CD8-positive, alpha-beta memory T cell (primary cell): Measurements from ENCODE around the gene SULF2. TPM values are rescaled to one million over a fixed set of nuclear protein-coding genes. Genes with fewer than 3 reads are reported as not detected.

Source experiments
- CTCF ChIA-PET: fragments of 350-600 bp; sonication (Branson Sonifier 250); formaldehyde crosslinking; loops from one replicate; lab custom pipeline; 2021; ENCODE audit warnings: antibody characterized with exemption; lab: Charles Lee
- POLR2A ChIA-PET: fragments of 350-600 bp; sonication (Branson Sonifier 250); formaldehyde crosslinking; loops from one replicate; lab custom pipeline; 2021; ENCODE audit warnings: antibody characterized with exemption; lab: Charles Lee
- DNase-seq, 5 donors: peaks; one replicate each; pipeline versions ENCODE4 v3.0.0 to v3.0.0-alpha.2; 2020 to 2022; ENCODE audit warnings: mixed read lengths in 1 of 5
- H3K27ac ChIP-seq: one replicate; pipeline ENCODE4 v1.7.0; 2013; ENCODE audit warnings: low read depth, mild to moderate bottlenecking, low read length, moderate library complexity
- H3K27me3 ChIP-seq: 2 replicates; pipeline ENCODE4 v1.7.0; 2013; ENCODE audit warnings: low read length, mild to moderate bottlenecking; ENCODE audit not compliant: insufficient read depth, poor library complexity, severe bottlenecking
- H3K36me3 ChIP-seq: 2 replicates; pipeline ENCODE4 v1.7.0; 2013; ENCODE audit warnings: mild to moderate bottlenecking, low read length, moderate library complexity; ENCODE audit not compliant: insufficient read depth
- H3K4me1 ChIP-seq: 2 replicates; pipeline ENCODE4 v1.7.0; 2013; ENCODE audit warnings: mild to moderate bottlenecking, low read length, moderate library complexity; ENCODE audit not compliant: insufficient read depth
- H3K4me3 ChIP-seq: 2 replicates; pipeline ENCODE4 v1.7.0; 2013; ENCODE audit warnings: mild to moderate bottlenecking, low read length
- H3K9me3 ChIP-seq: 2 replicates; pipeline ENCODE4 v1.7.0; 2013; ENCODE audit warnings: mild to moderate bottlenecking, low read length
- H3K27ac Mint-ChIP-seq, 8 donors: one replicate each; pipeline ENCODE4 v1.8.0; 2020 to 2021; ENCODE audit warnings: mixed read lengths in 8 of 8, mild to moderate bottlenecking in 6 of 8, inconsistent platforms in 3 of 8, moderate library complexity in 3 of 8
- H3K27me3 Mint-ChIP-seq, 2 donors: one replicate each; pipeline ENCODE4 v1.8.0; 2020 to 2021; ENCODE audit warnings: mixed read lengths in 2 of 2, mild to moderate bottlenecking in 1 of 2, moderate library complexity in 1 of 2
- H3K36me3 Mint-ChIP-seq, 3 donors: one replicate each; pipeline ENCODE4 v1.8.0; 2020 to 2021; ENCODE audit warnings: mixed read lengths in 3 of 3, inconsistent platforms in 1 of 3, mild to moderate bottlenecking in 1 of 3
- H3K4me1 Mint-ChIP-seq, 3 donors: one replicate each; pipeline ENCODE4 v1.8.0; 2020 to 2021; ENCODE audit warnings: mixed read lengths in 3 of 3, inconsistent platforms in 1 of 3, mild to moderate bottlenecking in 1 of 3
- H3K4me3 Mint-ChIP-seq, 7 donors: one replicate each; pipeline ENCODE4 v1.8.0; 2020 to 2021; ENCODE audit warnings: mixed read lengths in 7 of 7, mild to moderate bottlenecking in 6 of 7, moderate library complexity in 4 of 7, inconsistent platforms in 2 of 7
- H3K9me3 Mint-ChIP-seq, 5 donors: one replicate each; pipeline ENCODE4 v1.8.0; 2020 to 2022; ENCODE audit warnings: mixed read lengths in 5 of 5, mild to moderate bottlenecking in 3 of 5, moderate library complexity in 2 of 5, inconsistent platforms in 1 of 5
- polyA plus RNA-seq: library from polyadenylated mRNA; unstranded; fragments of 300-500 nt; fragmentation: Illumina TruSeq; gene quantifications from one replicate; pipeline ENCODE4 v1.2.3, GENCODE V29; 2021
- total RNA-seq, 2 experiments: library from RNA; stranded (reverse); gene quantifications; one replicate each; pipeline ENCODE4 v1.2.3, GENCODE V29; 2021

The SULF2 gene
- total and polyA plus RNA-seq, 3 experiments from 2014 or later, result 0.28 to 1.4 (median 1.1) TPM

- no peaks in the 10 kb centered on the region for H3K4me1 ChIP-seq
- Mint-ChIP-seq H3K4me1 (peaks cover 6 to 24% (median 20%) of the 10 kb centered on the region in 3 donors), H3K9me3 (no peaks in the 10 kb centered on the region), H3K36me3 (no peaks in the 10 kb centered on the region), H3K27ac (peak overlapping the region in 1 of 8 donors; percentile 29), H3K4me3 (peak overlapping the region in 6 of 7 donors; percentile 43 to 82 (median 63)), H3K27me3 (peaks cover 44 to 75% of the 10 kb centered on the region in 2 donors)
- no peak for DNase-seq
- ChIA-PET CTCF (no interaction called here), POLR2A (no interaction called here)
- H3K27ac ChIP-seq, result no peak overlapping the region
- H3K27me3 ChIP-seq, result peaks cover 10% of the 10 kb centered on the region
- H3K9me3 ChIP-seq, result no peaks in the 10 kb centered on the region
- no peak overlapping the region for H3K4me3 ChIP-seq
- H3K36me3 ChIP-seq, result no peaks in the 10 kb centered on the region
Measured at GRCh38 chr20:47785854-47786764, 828 bp upstream of the SULF2 start.

- Histone ChIP-seq H3K27me3 (peaks cover 6% of the 10 kb centered on the region), H3K4me3 (no peak overlapping the region), H3K36me3 (no peaks in the 10 kb centered on the region), H3K27ac (no peak overlapping the region), H3K9me3 (no peaks in the 10 kb centered on the region), H3K4me1 (no peaks in the 10 kb centered on the region)
- H3K4me1 Mint-ChIP-seq, result peaks cover 6 to 24% (median 20%) of the 10 kb centered on the region in 3 donors
- CTCF ChIA-PET, result no interaction called here
- H3K9me3 Mint-ChIP-seq, result no peaks in the 10 kb centered on the region
- DNase-seq, result no peak
- no peak overlapping the region for H3K4me3 Mint-ChIP-seq
- H3K36me3 Mint-ChIP-seq, result no peaks in the 10 kb centered on the region
- POLR2A ChIA-PET, result no interaction called here
- no peak overlapping the region for H3K27ac Mint-ChIP-seq
- H3K27me3 Mint-ChIP-seq, result peaks cover 45 to 61% of the 10 kb centered on the region in 2 donors
Measured at GRCh38 chr20:47784599-47785310, 526 bp downstream of the SULF2 start.

GRCh38 chr20:47783828-47784598, 1.3 kb downstream of the SULF2 start:
- peaks cover 6% of the 10 kb centered on the region for H3K27me3 ChIP-seq
- H3K4me3 ChIP-seq, result no peak overlapping the region
- Mint-ChIP-seq H3K4me1 (peaks cover 6 to 24% (median 20%) of the 10 kb centered on the region in 3 donors), H3K27me3 (peaks cover 42 to 61% of the 10 kb centered on the region in 2 donors), H3K9me3 (no peaks in the 10 kb centered on the region), H3K27ac (no peak overlapping the region), H3K4me3 (peak overlapping the region in 4 of 7 donors; percentile 29 to 65 (median 46)), H3K36me3 (no peaks in the 10 kb centered on the region)
- no peaks in the 10 kb centered on the region for H3K9me3 ChIP-seq
- no peaks in the 10 kb centered on the region for H3K36me3 ChIP-seq
- ChIA-PET POLR2A (no interaction called here), CTCF (no interaction called here)
- DNase-seq, result no peak
- H3K27ac ChIP-seq, result no peak overlapping the region
- H3K4me1 ChIP-seq, result no peaks in the 10 kb centered on the region

GRCh38 chr20:47782920-47783552, 2.2 kb downstream of the SULF2 start:
- POLR2A ChIA-PET, result no interaction called here
- H3K27ac Mint-ChIP-seq, result no peak overlapping the region

GRCh38 chr20:47782076-47782475, 3.2 kb downstream of the SULF2 start:
- POLR2A ChIA-PET, result no interaction called here
- no peaks in the 10 kb centered on the region for H3K36me3 ChIP-seq
- no peak overlapping the region for H3K27ac ChIP-seq
- Mint-ChIP-seq H3K27ac (no peak overlapping the region), H3K27me3 (peaks cover 32 to 46% of the 10 kb centered on the region in 2 donors), H3K4me1 (peaks cover 6 to 24% (median 19%) of the 10 kb centered on the region in 3 donors), H3K4me3 (no peak overlapping the region), H3K9me3 (peaks cover 0 to 3% (median 0%) of the 10 kb centered on the region in 5 donors), H3K36me3 (no peaks in the 10 kb centered on the region)
- CTCF ChIA-PET, result no interaction called here
- H3K27me3 ChIP-seq, result peaks cover 6% of the 10 kb centered on the region
- H3K4me3 ChIP-seq, result no peak overlapping the region
- DNase-seq, result no peak
- no peaks in the 10 kb centered on the region for H3K9me3 ChIP-seq
- no peaks in the 10 kb centered on the region for H3K4me1 ChIP-seq

More at GRCh38 chr20:47782920-47783552, 2.2 kb downstream of the SULF2 start:
- H3K4me3 ChIP-seq, result no peak overlapping the region
- no peaks in the 10 kb centered on the region for H3K36me3 ChIP-seq
- Mint-ChIP-seq H3K4me3 (no peak overlapping the region), H3K9me3 (no peaks in the 10 kb centered on the region), H3K36me3 (no peaks in the 10 kb centered on the region), H3K4me1 (peaks cover 6 to 24% (median 20%) of the 10 kb centered on the region in 3 donors), H3K27me3 (peaks cover 40 to 53% of the 10 kb centered on the region in 2 donors)
- CTCF ChIA-PET, result no interaction called here
- peaks cover 6% of the 10 kb centered on the region for H3K27me3 ChIP-seq
- no peaks in the 10 kb centered on the region for H3K9me3 ChIP-seq
- no peaks in the 10 kb centered on the region for H3K4me1 ChIP-seq
- no peak overlapping the region for H3K27ac ChIP-seq
- DNase-seq, result no peak

GRCh38 chr20:47781632-47782031, 3.6 kb downstream of the SULF2 start:
- peaks cover 3% of the 10 kb centered on the region for H3K27me3 ChIP-seq
- ChIA-PET CTCF (no interaction called here), POLR2A (no interaction called here)
- DNase-seq, result no peak
- H3K27ac Mint-ChIP-seq, result no peak overlapping the region
- no peaks in the 10 kb centered on the region for H3K9me3 ChIP-seq
- peaks cover 0 to 3% (median 0%) of the 10 kb centered on the region in 5 donors for H3K9me3 Mint-ChIP-seq
- no peaks in the 10 kb centered on the region for H3K36me3 Mint-ChIP-seq
- no peaks in the 10 kb centered on the region for H3K36me3 ChIP-seq
- H3K4me1 ChIP-seq, result no peaks in the 10 kb centered on the region
- no peak overlapping the region for H3K4me3 ChIP-seq
- H3K27ac ChIP-seq, result no peak overlapping the region
- peaks cover 6 to 19% (median 15%) of the 10 kb centered on the region in 3 donors for H3K4me1 Mint-ChIP-seq
- H3K4me3 Mint-ChIP-seq, result no peak overlapping the region
- H3K27me3 Mint-ChIP-seq, result peaks cover 29 to 41% of the 10 kb centered on the region in 2 donors

- H3K27ac ChIP-seq, result no peak overlapping the region
- Mint-ChIP-seq H3K36me3 (no peaks in the 10 kb centered on the region), H3K27ac (no peak overlapping the region), H3K4me1 (peaks cover 0 to 11% (median 7%) of the 10 kb centered on the region in 3 donors), H3K27me3 (peaks cover 24 to 34% of the 10 kb centered on the region in 2 donors), H3K9me3 (peaks cover 0 to 3% (median 0%) of the 10 kb centered on the region in 5 donors), H3K4me3 (no peak overlapping the region)
- DNase-seq, result no peak
- no peaks in the 10 kb centered on the region for H3K4me1 ChIP-seq
- no peaks in the 10 kb centered on the region for H3K36me3 ChIP-seq
- no peak overlapping the region for H3K4me3 ChIP-seq
- CTCF ChIA-PET, result no interaction called here
- H3K9me3 ChIP-seq, result no peaks in the 10 kb centered on the region
- POLR2A ChIA-PET, result no interaction called here
- H3K27me3 ChIP-seq, result peaks cover 3% of the 10 kb centered on the region
Measured at GRCh38 chr20:47780720-47781389, 4.4 kb downstream of the SULF2 start.
